SK-N-SH (cell line): ENCODE measurements around the gene SELENOI. TPM values are rescaled to one million over a fixed set of nuclear protein-coding genes. Genes with fewer than 3 reads are reported as not detected.
"Not testable (repeated sequence)": the region's sequence is repeated elsewhere in the genome, so short reads cannot be mapped to it uniquely, and the experiment has no call there.

Experiments
- CTCF ChIA-PET: fragments of 300-600, 350-600 bp; formaldehyde crosslinking; extraction: SDS; loops from one replicate; lab custom pipeline; 2021; lab: Yijun Ruan, JAX
- POLR2A ChIA-PET: fragments of 350-600 bp; sonication (Branson Sonifier 250); formaldehyde crosslinking; extraction: SDS; loops from one replicate; lab custom pipeline; 2020; ENCODE audit warnings: antibody characterized with exemption, inconsistent platforms; lab: Yijun Ruan, JAX
- DNase-seq: peaks from one replicate; pipeline ENCODE4 v3.0.0; 2012
- H2AFZ ChIP-seq: fragments of 200-600 bp; sonication (generic); 2 replicates; pipeline ENCODE4 v1.8.1; 2016; ENCODE audit warnings: antibody characterized with exemption, mild to moderate bottlenecking, low read depth
- H3F3A ChIP-seq: fragments of 200-600 bp; sonication (generic); replicated peaks from 2 replicates; pipeline ENCODE3; 2016; ENCODE audit warnings: antibody characterized with exemption, mild to moderate bottlenecking; ENCODE audit not compliant: insufficient read depth
- H3K27ac ChIP-seq, 2 experiments: fragments of 200-500 bp in 1 of 2; fragments of 200-600 bp in 1 of 2; sonication (Bioruptor generic) in 1 of 2; sonication (generic), shearing (Covaris generic) in 1 of 2; 2 replicates each; pipeline versions ENCODE4 v1.5.1 to v1.6.1; 2014 to 2016; ENCODE audit warnings: low read depth in 2 of 2, inconsistent platforms in 1 of 2, low read length in 1 of 2, mild to moderate bottlenecking in 1 of 2, mixed read lengths in 1 of 2
- H3K27me3 ChIP-seq: fragments of 200-600 bp; sonication (generic), shearing (Covaris generic); 2 replicates; pipeline ENCODE4 v1.6.1; 2016; ENCODE audit warnings: mixed run types; ENCODE audit not compliant: insufficient read depth
- H3K36me3 ChIP-seq, 2 experiments: fragments of 200-500 bp in 1 of 2; fragments of 200-600 bp in 1 of 2; sonication (Bioruptor generic) in 1 of 2; sonication (generic) in 1 of 2; replicated peaks in 1 of 2; 2 replicates each; pipeline versions ENCODE3 to v1.5.1; 2014 to 2016; ENCODE audit warnings: low read length in 1 of 2, mild to moderate bottlenecking in 1 of 2; ENCODE audit not compliant: insufficient read depth in 2 of 2, control insufficient read depth in 1 of 2
- H3K4me1 ChIP-seq, 2 experiments: fragments of 200-500 bp in 1 of 2; fragments of 200-600 bp in 1 of 2; sonication (Bioruptor generic) in 1 of 2; sonication (generic), shearing (Covaris generic) in 1 of 2; 2 replicates each; pipeline versions ENCODE4 v1.5.1 to v1.6.1; 2014 to 2016; ENCODE audit warnings: low read depth in 1 of 2, low read length in 1 of 2, mixed run types in 1 of 2; ENCODE audit not compliant: insufficient read depth in 2 of 2, control insufficient read depth in 1 of 2
- H3K4me2 ChIP-seq: fragments of 200-600 bp; sonication (generic), shearing (Covaris generic); 2 replicates; pipeline ENCODE4 v1.6.1; 2017; ENCODE audit warnings: mixed run types
- H3K4me3 ChIP-seq, 2 experiments: fragments of 200-500 bp in 1 of 2; fragments of 200-600 bp in 1 of 2; sonication (Bioruptor generic) in 1 of 2; sonication (generic), shearing (Covaris generic) in 1 of 2; 2 replicates each; pipeline versions ENCODE4 v1.5.1 to v1.8.1; 2014 to 2016; ENCODE audit warnings: low read depth in 2 of 2, inconsistent platforms in 1 of 2, low read length in 1 of 2, mild to moderate bottlenecking in 1 of 2, mixed read lengths in 1 of 2, moderate library complexity in 1 of 2
- H3K79me2 ChIP-seq: fragments of 200-600 bp; sonication (generic); 2 replicates; pipeline ENCODE4 v1.8.1; 2017; ENCODE audit warnings: mild to moderate bottlenecking; ENCODE audit not compliant: insufficient read depth
- H3K9ac ChIP-seq: fragments of 200-600 bp; sonication (generic); 2 replicates; pipeline ENCODE4 v1.6.1; 2017; ENCODE audit warnings: mixed run types
- H3K9me2 ChIP-seq: fragments of 200-600 bp; sonication (generic); 2 replicates; pipeline ENCODE4 v1.6.1; 2017; ENCODE audit warnings: mixed run types
- H3K9me3 ChIP-seq: fragments of 200-600 bp; sonication (generic); 2 replicates; pipeline ENCODE4 v1.6.1; 2017; ENCODE audit warnings: mixed run types, mild to moderate bottlenecking, moderate library complexity
- H4K20me1 ChIP-seq: fragments of 200-600 bp; sonication (generic); 2 replicates; pipeline ENCODE4 v1.6.1; 2017; ENCODE audit warnings: mild to moderate bottlenecking, mixed run types; ENCODE audit not compliant: insufficient read depth
- CHD2 ChIP-seq: fragments of 150-350 bp; IDR thresholded peaks from 2 replicates; pipeline ENCODE4 v1.6.1; 2018; ENCODE audit warnings: low read length; ENCODE audit not compliant: partially characterized antibody
- CTCF ChIP-seq: fragments of 200-600 bp; sonication (generic); IDR thresholded peaks from 2 replicates; pipeline ENCODE4 v1.6.1; 2017; ENCODE audit warnings: antibody characterized with exemption, mild to moderate bottlenecking, moderate library complexity
- EP300 ChIP-seq, 2 experiments: IDR thresholded peaks; 2 replicates each; pipeline versions ENCODE4 v1.4.0 to v1.6.1; 2012; ENCODE audit warnings: borderline replicate concordance in 1 of 2, low read depth in 1 of 2, low read length in 1 of 2
- JUND ChIP-seq: IDR thresholded peaks from 2 replicates; pipeline ENCODE4 v1.4.0; 2012
- MXI1 ChIP-seq: IDR thresholded peaks from 2 replicates; pipeline ENCODE4 v1.6.1; 2012; ENCODE audit warnings: mild to moderate bottlenecking, low read depth, low read length, improper control_type of control experiment
- NRF1 ChIP-seq: IDR thresholded peaks from 2 replicates; pipeline ENCODE4 v1.6.1; 2012; ENCODE audit warnings: low read depth, mild to moderate bottlenecking, low read length
- RAD21 ChIP-seq: IDR thresholded peaks from 2 replicates; pipeline ENCODE4 v1.6.1; 2012; ENCODE audit warnings: mild to moderate bottlenecking, low read length
- RCOR1 ChIP-seq: fragments of 150-350 bp; IDR thresholded peaks from 2 replicates; pipeline ENCODE4 v1.6.1; 2017; ENCODE audit warnings: antibody characterized with exemption, low read length
- RFX5 ChIP-seq: IDR thresholded peaks from 2 replicates; pipeline ENCODE4 v1.6.1; 2012; ENCODE audit warnings: mild to moderate bottlenecking, improper control_type of control experiment, low read length
- SIN3A ChIP-seq: IDR thresholded peaks from 2 replicates; pipeline ENCODE4 v1.6.1; 2012; ENCODE audit warnings: low read depth, mild to moderate bottlenecking, low read length, moderate library complexity, borderline replicate concordance
- SMC3 ChIP-seq: IDR thresholded peaks from 2 replicates; pipeline ENCODE4 v1.6.1; 2012; ENCODE audit warnings: low read depth, low read length, improper control_type of control experiment
- TCF12 ChIP-seq: IDR thresholded peaks from 2 replicates; pipeline ENCODE4 v1.4.0; 2012
- WGBS: methylation state at CpG from one replicate; pipeline ENCODE4 v1.1.6; 2017; ENCODE audit warnings: low lambda C conversion rate; 5-methylcytosine and 5-hydroxymethylcytosine counted together
- polyA plus RNA-seq, 3 experiments: library from polyadenylated mRNA; depleted of rRNA; stranded (reverse); fragments of >200 nt; gene quantifications; 2 replicates each; pipeline ENCODE4 v1.2.3, GENCODE V29; 2012

Gene SELENOI
- polyA plus RNA-seq, 1 of the 3 experiments (the other 2 are of a cell fraction): 4.4 TPM

- Histone ChIP-seq H3K27ac (no peak overlapping the region), H3K9ac (no peak overlapping the region), H3K9me3 (no peaks in the 10 kb centered on the region), H3F3A (peaks cover 6% of the 10 kb centered on the region), H3K4me2 (no peak overlapping the region), H3K4me3 (no peak overlapping the region), H3K36me3 (no peaks in the 10 kb centered on the region), H3K4me1 (no peaks in the 10 kb centered on the region), H3K9me2 (no peaks in the 10 kb centered on the region), H2AFZ (no peak overlapping the region), H3K79me2 (no peaks in the 10 kb centered on the region), H4K20me1 (no peaks in the 10 kb centered on the region), H3K27me3 (no peaks in the 10 kb centered on the region)
- ChIA-PET CTCF (interaction anchor here (1.2 to 5.3 kb wide), 4 partner anchors 11 to 128 kb away, joined by 3 to 68 read pairs (median 4); no protein-coding TSS in a partner anchor), POLR2A (no interaction called here)
- 51% methylated on average over 5 of the region's 5 CpGs for WGBS
- DNase-seq: no peak
- TF ChIP-seq JUND: no peak
- no peak for TF ChIP-seq SIN3A
- TF ChIP-seq, all 33 proteins: peak for 0
Observed at GRCh38 chr2:26327291-26328272, 18.4 kb upstream of the SELENOI start.

- H3K79me2 ChIP-seq, H3F3A ChIP-seq, H4K20me1 ChIP-seq, DNase-seq, H2AFZ ChIP-seq, POLR2A ChIA-PET, H3K4me3 ChIP-seq, H3K4me2 ChIP-seq, H3K27ac ChIP-seq, H3K36me3 ChIP-seq, H3K9me2 ChIP-seq, H3K9ac ChIP-seq, H3K27me3 ChIP-seq, H3K9me3 ChIP-seq, H3K4me1 ChIP-seq: not testable (repeated sequence)
- WGBS: 86% methylated on average over 4 of the region's 4 CpGs
- CTCF ChIA-PET: interaction anchor here (0.6 to 5.3 kb wide), 6 partner anchors 12 to 249 kb away, joined by 3 to 68 read pairs (median 4); no protein-coding TSS in a partner anchor
Observed at GRCh38 chr2:26329083-26329482, 16.9 kb upstream of the SELENOI start.

GRCh38 chr2:26330114-26330549, 15.8 kb upstream of the SELENOI start:
- H3F3A ChIP-seq: peaks cover 6% of the 10 kb centered on the region

More at GRCh38 chr2:26330114-26330549, 15.8 kb upstream of the SELENOI start:
- H3K36me3 ChIP-seq: no peaks in the 10 kb centered on the region
- peak; percentile 84 for DNase-seq
- 9% methylated on average over 7 of the region's 7 CpGs for WGBS
- no peaks in the 10 kb centered on the region for H3K27me3 ChIP-seq
- peak; percentile 12; the same call in 1 of the 2 replicates for TF ChIP-seq NRF1
- TF ChIP-seq CTCF: peak; percentile 98
- 0 out of 2 replicates have a peak, but pooled peaks have one; percentile 33 for TF ChIP-seq MXI1
- no peak for TF ChIP-seq TCF12
- peak; percentile 90 for TF ChIP-seq SMC3
- no peak for TF ChIP-seq EP300 (IDR thresholded peaks at IDR 0.05; ENCODE audit: borderline replicate concordance in 1 of 2, low read depth in 1 of 2, low read length in 1 of 2)
- TF ChIP-seq RCOR1: peak; percentile 13; the same call in 1 of the 2 replicates
- peak; percentile 89 for TF ChIP-seq RAD21
- TF ChIP-seq CHD2: peak; percentile 45
- TF ChIP-seq RFX5: 0 out of 2 replicates have a peak, but pooled peaks have one; percentile 49
- H3K4me2 ChIP-seq: no peak overlapping the region
- no peak overlapping the region for H3K9ac ChIP-seq
- H3K9me3 ChIP-seq: no peaks in the 10 kb centered on the region
- peaks cover 0 to 2% of the 10 kb centered on the region in 2 experiments; a peak in 1 of 4 replicates for H3K4me1 ChIP-seq
- no peaks in the 10 kb centered on the region for H3K9me2 ChIP-seq
- POLR2A ChIA-PET: no interaction called here
- H4K20me1 ChIP-seq: no peaks in the 10 kb centered on the region
- H2AFZ ChIP-seq: no peak overlapping the region; the same call in 1 of the 2 replicates
- no peak overlapping the region for H3K27ac ChIP-seq
- no peaks in the 10 kb centered on the region for H3K79me2 ChIP-seq
- CTCF ChIA-PET: interaction anchor here (0.6 to 5.3 kb wide), 39 partner anchors 8 to 346 kb away, joined by 3 to 68 read pairs (median 4); partner anchors contain the start of gene SELENOI
- peak overlapping the region in 1 of 2 experiments; percentile 16; a peak in 1 of 4 replicates for H3K4me3 ChIP-seq
